HG02642 (cell line): Measurements from ENCODE around the gene RLBP1.
"Not testable (repeated sequence)": the region's sequence is repeated elsewhere in the genome, so short reads cannot be mapped to it uniquely, and the experiment has no call there.

Experiments used
- ATAC-seq: cut with Tn5 transposase; IDR thresholded peaks from one replicate; pipeline ENCODE4 v1.9.1; 2021; ENCODE audit warnings: mild to moderate bottlenecking; ENCODE audit not compliant: unreplicated experiment, poor library complexity

The RLBP1 gene

GRCh38 chr15:89221543-89221942 is at the start of gene RLBP1:
TSS of gene RLBP1 (minus strand) at chr15:89221579. CDS start at chr15:89218975, 2,604 bp downstream.
- no peak for ATAC-seq

- not testable (repeated sequence) for ATAC-seq
Measured at GRCh38 chr15:89250142-89250541, 28.8 kb upstream of the RLBP1 start.

- no peak for ATAC-seq
Measured at GRCh38 chr15:89248584-89248983, 27.2 kb upstream of the RLBP1 start.

- no peak for ATAC-seq
Measured at GRCh38 chr15:89247446-89247845, 26.1 kb upstream of the RLBP1 start.

- ATAC-seq = peak; percentile 17
Measured at GRCh38 chr15:89244574-89244903, 23.2 kb upstream of the RLBP1 start.

GRCh38 chr15:89243691-89244573 is 22.6 kb upstream of the RLBP1 start, which contains the start of gene FANCI:
TSS of gene FANCI (plus strand) at chr15:89243979. CDS start at chr15:89247648, 3,669 bp downstream.
- peak; percentile 95 for ATAC-seq

GRCh38 chr15:89243046-89243690 is 21.8 kb upstream of the RLBP1 start:
- no peak for ATAC-seq

- not testable (repeated sequence) for ATAC-seq
Measured at GRCh38 chr15:89239883-89240810, 18.8 kb upstream of the RLBP1 start.

GRCh38 chr15:89231832-89232231 is 10.5 kb upstream of the RLBP1 start:
- no peak for ATAC-seq

GRCh38 chr15:89230277-89230676 is 8.9 kb upstream of the RLBP1 start:
- no peak for ATAC-seq

GRCh38 chr15:89227425-89227824 is 6.0 kb upstream of the RLBP1 start:
- no peak for ATAC-seq

- no peak for ATAC-seq
Measured at GRCh38 chr15:89226359-89227221, 5.2 kb upstream of the RLBP1 start.

- ATAC-seq = no peak
Measured at GRCh38 chr15:89225588-89225987, 4.2 kb upstream of the RLBP1 start.

GRCh38 chr15:89218531-89218930 is 2.8 kb downstream of the RLBP1 start:
- no peak for ATAC-seq

GRCh38 chr15:89217686-89218376 is 3.5 kb downstream of the RLBP1 start:
- ATAC-seq = no peak

- no peak for ATAC-seq
Measured at GRCh38 chr15:89217031-89217430, 4.3 kb downstream of the RLBP1 start.

- ATAC-seq = no peak
Measured at GRCh38 chr15:89215627-89216026, 5.8 kb downstream of the RLBP1 start.

- ATAC-seq = no peak
Measured at GRCh38 chr15:89211678-89212170, 9.7 kb downstream of the RLBP1 start.

GRCh38 chr15:89209057-89209456 is 12.3 kb downstream of the RLBP1 start:
- ATAC-seq = no peak
